ENCODE measurements around the gene ISM2.

- TF ChIP-seq CTCF (IDR thresholded peaks at IDR 0.05; ENCODE audit: insufficient read depth, low read depth, low read length) (no peak), EZH2 (IDR thresholded peaks at IDR 0.05; ENCODE audit: insufficient read depth, low read length) (no peak)
These were observed 30.8 kb downstream of the ISM2 start for GRCh38 chr14:77467801-77468200.

Measured in astrocyte (in vitro differentiated cells and primary cell).